Lung (tissue), 12 donors: ENCODE results near the gene NHSL1. TPM values are rescaled to one million over a fixed set of nuclear protein-coding genes. Genes with fewer than 3 reads are reported as not detected.

Experiments
- ATAC-seq: fragments of 200-7000 bp; cut with Tn5 transposase; one replicate; pipeline ENCODE4 v1.9.1; 2020; ENCODE audit warnings: moderate number of reproducible peaks; ENCODE audit not compliant: insufficient read depth, low FRiP score
- DNase-seq, 3 donors: peaks; one replicate each; pipeline ENCODE4 v3.0.0-alpha.2; 2013 to 2017
- H3K27ac ChIP-seq, 2 donors: one replicate each; pipeline ENCODE4 v1.5.1; 2013; ENCODE audit warnings: mild to moderate bottlenecking in 2 of 2, moderate library complexity in 2 of 2, control low read depth in 1 of 2, inconsistent platforms in 1 of 2, low read depth in 1 of 2, low read length in 1 of 2
- H3K27me3 ChIP-seq, 3 donors: one replicate each; pipeline ENCODE4 v1.5.1; 2013; ENCODE audit warnings: low read length in 2 of 3; ENCODE audit not compliant: control insufficient read depth in 3 of 3, insufficient read depth in 3 of 3
- H3K36me3 ChIP-seq, 4 donors: one replicate each; pipeline ENCODE4 v1.5.1; 2013; ENCODE audit warnings: low read length in 4 of 4, mild to moderate bottlenecking in 1 of 4, moderate library complexity in 1 of 4; ENCODE audit not compliant: control insufficient read depth in 4 of 4, insufficient read depth in 4 of 4
- H3K4me1 ChIP-seq, 5 donors: one replicate each; pipeline ENCODE4 v1.5.1; 2013; ENCODE audit warnings: low read length in 5 of 5, mild to moderate bottlenecking in 2 of 5, moderate library complexity in 1 of 5; ENCODE audit not compliant: control insufficient read depth in 5 of 5, insufficient read depth in 5 of 5
- H3K4me3 ChIP-seq: one replicate; pipeline ENCODE4 v1.5.1; 2013; ENCODE audit warnings: mild to moderate bottlenecking, control low read depth, moderate library complexity
- H3K9ac ChIP-seq, 2 donors: one replicate each; pipeline ENCODE4 v1.5.1; 2013; ENCODE audit warnings: low read length in 2 of 2, control low read depth in 1 of 2; ENCODE audit not compliant: insufficient read depth in 1 of 2
- H3K9me3 ChIP-seq, 4 donors: one replicate each; pipeline ENCODE4 v1.5.1; 2013; ENCODE audit warnings: low read length in 3 of 4, mild to moderate bottlenecking in 1 of 4, moderate library complexity in 1 of 4; ENCODE audit not compliant: control insufficient read depth in 4 of 4, insufficient read depth in 3 of 4
- WGBS, 2 donors: extraction: QIAGEN DNeasy Blood & Tissue Kit; methylation state at CpG; one replicate each; pipeline ENCODE4 v1.1.7; 2013; 5-methylcytosine and 5-hydroxymethylcytosine counted together
- polyA plus RNA-seq, 2 donors: library from polyadenylated mRNA; stranded (reverse); fragments of 200-250 nt; gene quantifications; one replicate each; pipeline ENCODE4 v1.2.1, GENCODE V29; 2013
- total RNA-seq, 2 donors: library from RNA; depleted of rRNA in 1 of 2; stranded (reverse); fragments of >200 nt in 1 of 2; gene quantifications; one replicate each; pipeline ENCODE4 v1.2.1, GENCODE V29; 2014 to 2021
- TF ChIP-seq, protein P1 (sequence below): IDR thresholded peaks from 2 replicates; pipeline ENCODE4 v1.5.1; 2012; ENCODE audit warnings: mild to moderate bottlenecking; ENCODE audit errors: control extremely low read depth, extremely low read depth
- donor health status: control.
- donor health status: control.
- donor health status: Bipolar disorder and iron deficiency.
- donor health status: healthy.
- donor health status: DM: yes; HTN: yes; CAD: no.

NHSL1 gene
- total and polyA plus RNA-seq, 4 donors, result 5.2 to 53.7 (median 30.4) TPM

DNA sequence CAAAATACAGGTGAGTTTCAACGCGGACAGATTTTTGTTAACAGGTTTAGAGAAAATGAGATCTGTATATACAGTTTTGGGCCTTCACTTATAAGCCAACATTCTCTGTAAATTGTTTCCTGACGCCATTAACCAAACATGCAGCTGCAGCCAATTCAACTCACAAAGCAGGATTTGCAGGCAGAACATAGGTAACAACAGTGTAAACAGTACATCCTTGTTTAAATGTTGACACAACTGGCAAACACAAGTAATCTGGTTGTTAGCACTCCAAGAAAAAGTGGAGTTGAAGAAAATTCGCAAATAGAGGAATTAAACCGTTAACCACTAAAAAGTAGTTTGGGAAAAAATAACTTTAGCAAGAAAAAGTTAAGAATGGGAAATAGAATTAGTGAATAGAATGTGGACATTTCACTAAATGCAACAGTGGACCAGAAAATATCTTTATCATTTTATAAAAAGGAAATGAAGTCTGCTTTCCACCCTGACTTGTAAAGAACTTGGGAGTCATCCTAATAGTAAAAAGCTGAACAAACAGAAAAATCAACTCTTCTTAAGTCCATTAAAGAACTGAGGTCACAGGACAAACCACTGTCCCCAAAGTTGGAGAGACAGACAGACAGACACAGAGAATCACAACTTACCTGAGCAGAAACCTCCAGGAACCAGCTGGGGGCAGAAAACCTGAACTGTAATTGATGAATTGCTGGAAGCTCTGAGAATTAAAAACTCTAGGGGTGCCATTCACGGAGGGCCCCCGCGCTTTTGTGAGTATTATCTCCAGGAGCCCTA is 111.5 kb downstream of the NHSL1 start:
- TF ChIP-seq, protein P1, sequence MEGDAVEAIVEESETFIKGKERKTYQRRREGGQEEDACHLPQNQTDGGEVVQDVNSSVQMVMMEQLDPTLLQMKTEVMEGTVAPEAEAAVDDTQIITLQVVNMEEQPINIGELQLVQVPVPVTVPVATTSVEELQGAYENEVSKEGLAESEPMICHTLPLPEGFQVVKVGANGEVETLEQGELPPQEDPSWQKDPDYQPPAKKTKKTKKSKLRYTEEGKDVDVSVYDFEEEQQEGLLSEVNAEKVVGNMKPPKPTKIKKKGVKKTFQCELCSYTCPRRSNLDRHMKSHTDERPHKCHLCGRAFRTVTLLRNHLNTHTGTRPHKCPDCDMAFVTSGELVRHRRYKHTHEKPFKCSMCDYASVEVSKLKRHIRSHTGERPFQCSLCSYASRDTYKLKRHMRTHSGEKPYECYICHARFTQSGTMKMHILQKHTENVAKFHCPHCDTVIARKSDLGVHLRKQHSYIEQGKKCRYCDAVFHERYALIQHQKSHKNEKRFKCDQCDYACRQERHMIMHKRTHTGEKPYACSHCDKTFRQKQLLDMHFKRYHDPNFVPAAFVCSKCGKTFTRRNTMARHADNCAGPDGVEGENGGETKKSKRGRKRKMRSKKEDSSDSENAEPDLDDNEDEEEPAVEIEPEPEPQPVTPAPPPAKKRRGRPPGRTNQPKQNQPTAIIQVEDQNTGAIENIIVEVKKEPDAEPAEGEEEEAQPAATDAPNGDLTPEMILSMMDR, result no peak
- H3K4me3 ChIP-seq, result no peak overlapping the region
- ATAC-seq (no peak), DNase-seq (peak in 2 of 3 donors; percentile 14 to 32)
- 79 to 88% methylated on average over 8 of the region's 8 CpGs for WGBS, 2 donors
- no peak overlapping the region for H3K27ac ChIP-seq
- no peaks in the 10 kb centered on the region for H3K36me3 ChIP-seq
- H3K27me3 ChIP-seq, result no peaks in the 10 kb centered on the region
- H3K9me3 ChIP-seq, result no peaks in the 10 kb centered on the region
- H3K9ac ChIP-seq, result no peak overlapping the region
- no peaks in the 10 kb centered on the region for H3K4me1 ChIP-seq

DNA sequence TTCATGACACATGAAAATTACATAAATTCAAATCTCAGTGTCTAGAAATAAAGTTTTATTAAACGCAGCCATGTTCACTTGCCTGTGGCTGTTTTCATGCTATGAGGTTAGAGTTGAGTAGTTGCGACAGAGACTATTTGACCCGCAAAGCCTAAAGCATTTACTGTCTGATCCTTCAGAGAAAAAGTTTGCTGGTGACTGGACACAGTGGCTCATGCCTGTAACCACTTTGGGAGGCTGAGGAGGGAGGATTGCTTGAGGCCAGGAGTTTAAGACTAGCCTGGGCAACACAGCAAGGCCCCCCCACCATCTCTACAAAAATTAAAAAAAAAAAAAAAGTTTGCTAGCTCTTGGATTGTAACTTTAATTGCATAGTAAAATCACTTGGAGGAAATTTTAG is 112.4 kb downstream of the NHSL1 start:
- no peak overlapping the region for H3K9ac ChIP-seq
- H3K4me1 ChIP-seq, result no peaks in the 10 kb centered on the region
- no peak for ATAC-seq
- no peak overlapping the region for H3K27ac ChIP-seq
- H3K4me3 ChIP-seq, result no peak overlapping the region
- DNase-seq, result no peak
- TF ChIP-seq, protein P1, result no peak
- H3K36me3 ChIP-seq, result no peaks in the 10 kb centered on the region
- WGBS, 2 donors, result 94 to 97% methylated on average over 3 of the region's 3 CpGs
- no peaks in the 10 kb centered on the region for H3K9me3 ChIP-seq
- H3K27me3 ChIP-seq, result no peaks in the 10 kb centered on the region

DNA sequence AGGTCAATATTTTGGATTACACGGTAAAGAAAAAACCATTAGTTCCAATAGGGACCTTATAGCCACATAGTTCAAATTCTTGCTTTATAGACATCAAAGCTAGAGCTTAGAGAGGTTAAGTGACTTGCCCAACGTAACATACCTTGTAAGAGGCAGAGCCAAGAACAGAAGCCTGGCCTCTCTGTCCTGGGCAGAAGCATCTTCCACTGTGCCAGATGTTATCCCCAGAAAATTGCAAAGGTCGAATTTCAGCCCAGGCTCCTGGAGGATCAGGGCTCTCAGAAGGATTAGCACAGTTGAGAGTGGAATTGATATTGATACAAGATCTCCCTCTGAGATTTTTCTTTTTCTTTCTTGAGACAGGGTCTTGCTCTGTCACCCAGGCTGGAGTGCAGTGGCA is 115.5 kb downstream of the NHSL1 start:
- Histone ChIP-seq H3K36me3 (no peaks in the 10 kb centered on the region), H3K9me3 (no peaks in the 10 kb centered on the region), H3K4me1 (no peaks in the 10 kb centered on the region), H3K27me3 (no peaks in the 10 kb centered on the region), H3K9ac (no peak overlapping the region), H3K4me3 (no peak overlapping the region), H3K27ac (no peak overlapping the region)
- TF ChIP-seq, protein P1, result no peak
- no peak for ATAC-seq
- 75 to 87% methylated on average over 3 of the region's 3 CpGs for WGBS, 2 donors
- no peak for DNase-seq
